Activated gamma-delta T cell treated with Interleukin-2 at 50 U/mL for 16 hours (primary cell): ENCODE data around the gene KCNJ16.

ENCODE experiments used
- DNase-seq: peaks from one replicate; pipeline ENCODE4 v3.0.0-alpha.2; 2020

Gene KCNJ16

GRCh38 chr17:70099294-70099693, 24.3 kb downstream of the KCNJ16 start:
- no peak for DNase-seq

- DNase-seq = no peak
Observed at GRCh38 chr17:70099884-70100283, 24.9 kb downstream of the KCNJ16 start.

- DNase-seq = no peak
Observed at GRCh38 chr17:70100983-70101382, 26.0 kb downstream of the KCNJ16 start.

GRCh38 chr17:70102531-70102930, 27.5 kb downstream of the KCNJ16 start:
- DNase-seq = no peak

GRCh38 chr17:70104791-70105523, 29.9 kb downstream of the KCNJ16 start:
- DNase-seq = no peak

- no peak for DNase-seq
Observed at GRCh38 chr17:70105641-70106040, 30.6 kb downstream of the KCNJ16 start.

- no peak for DNase-seq
Observed at GRCh38 chr17:70106551-70106950, 31.5 kb downstream of the KCNJ16 start.

- DNase-seq = no peak
Observed at GRCh38 chr17:70107441-70107840, 32.4 kb downstream of the KCNJ16 start.

GRCh38 chr17:70107904-70108565, 33.0 kb downstream of the KCNJ16 start:
- no peak for DNase-seq

- DNase-seq = no peak
Observed at GRCh38 chr17:70109497-70109896, 34.5 kb downstream of the KCNJ16 start.

GRCh38 chr17:70110443-70110880, 35.4 kb downstream of the KCNJ16 start:
- DNase-seq = no peak

- DNase-seq = no peak
Observed at GRCh38 chr17:70111201-70111600, 36.2 kb downstream of the KCNJ16 start.

GRCh38 chr17:70114405-70114804, 39.4 kb downstream of the KCNJ16 start:
- DNase-seq = no peak

- no peak for DNase-seq
Observed at GRCh38 chr17:70115126-70115525, 40.1 kb downstream of the KCNJ16 start.

GRCh38 chr17:70116919-70117318, 41.9 kb downstream of the KCNJ16 start:
- no peak for DNase-seq

- DNase-seq = no peak
Observed at GRCh38 chr17:70119545-70119944, 44.5 kb downstream of the KCNJ16 start.

- DNase-seq = no peak
Observed at GRCh38 chr17:70119983-70120382, 45.0 kb downstream of the KCNJ16 start.

GRCh38 chr17:70120425-70120824, 45.4 kb downstream of the KCNJ16 start:
- DNase-seq = no peak

- DNase-seq = no peak
Observed at GRCh38 chr17:70121126-70121525, 46.1 kb downstream of the KCNJ16 start.

- no peak for DNase-seq
Observed at GRCh38 chr17:70123193-70123592, 48.2 kb downstream of the KCNJ16 start.

- DNase-seq = no peak
Observed at GRCh38 chr17:70124723-70125122, 49.7 kb downstream of the KCNJ16 start.

- no peak for DNase-seq
Observed at GRCh38 chr17:70127221-70127873, 52.3 kb downstream of the KCNJ16 start.

- DNase-seq = no peak
Observed at GRCh38 chr17:70128727-70129238, 53.8 kb downstream of the KCNJ16 start.

- DNase-seq = no peak
Observed at GRCh38 chr17:70130289-70130688, 55.3 kb downstream of the KCNJ16 start.
